ENCODE results near the gene HECTD4. TPM values are rescaled to one million over a fixed set of nuclear protein-coding genes. Genes with fewer than 3 reads are reported as not detected.

HECTD4 gene
- total RNA-seq, 1 experiment from 2014 or later, result 30.0 TPM

- peaks cover 36% of the 10 kb centered on the region for H3K79me2 ChIP-seq (ENCODE audit: insufficient read depth, low read length)
Observed at GRCh38 chr12:112424126-112424525, 41.9 kb upstream of the HECTD4 start.

More at GRCh38 chr12:112424126-112424525, 41.9 kb upstream of the HECTD4 start:
- Mint-ChIP-seq H3K27me3 (ENCODE audit: low read depth) (no peaks in the 10 kb centered on the region), H3K4me3 (no peak overlapping the region), H3K9me3 (no peaks in the 10 kb centered on the region), H3K27ac (peak overlapping the region in 2 of 3 experiments; percentile 17 to 34; a peak in 4 of 7 replicates), H3K4me1 (peaks cover 10 to 13% of the 10 kb centered on the region in 2 experiments; a peak in 2 of 4 replicates), H3K36me3 (ENCODE audit: insufficient read depth in 1 of 3, low read depth in 3 of 3) (peaks cover 3 to 11% (median 10%) of the 10 kb centered on the region in 3 experiments; a peak in 5 of 7 replicates)
- Histone ChIP-seq H3K27me3 (ENCODE audit: insufficient read depth, low read length) (no peaks in the 10 kb centered on the region), H3K9ac (ENCODE audit: extremely low read depth, insufficient read length, low read length) (no peak overlapping the region), H3K23ac (ENCODE audit: insufficient read length, low read depth, low read length) (no peak overlapping the region), H2AK5ac (ENCODE audit: insufficient read length, low read length) (no peak overlapping the region), H4K5ac (ENCODE audit: insufficient read length, low read depth, low read length) (no peak overlapping the region), H3K27ac (ENCODE audit: insufficient read length, low read depth, low read length) (no peak overlapping the region), H3K9me3 (ENCODE audit: control insufficient read depth, low read depth, low read length) (no peaks in the 10 kb centered on the region), H4K8ac (replicated peaks; ENCODE audit: insufficient read length, low read depth, low read length) (no peak overlapping the region), H3K18ac (ENCODE audit: insufficient read length, low read depth, low read length) (no peak overlapping the region), H2BK15ac (ENCODE audit: low read depth, low read length) (no peak overlapping the region), H3K4me2 (ENCODE audit: insufficient read depth, insufficient read length, low read length) (no peak overlapping the region), H2BK12ac (ENCODE audit: insufficient read length, low read depth, low read length) (no peak overlapping the region), H3T11ph (ENCODE audit: low read length) (no peak overlapping the region), H3K79me1 (ENCODE audit: insufficient read depth, low read depth, low read length, poor library complexity, severe bottlenecking) (peaks cover 14% of the 10 kb centered on the region), H2BK120ac (ENCODE audit: low read depth, low read length, poor library complexity, severe bottlenecking) (no peak overlapping the region), H3K4ac (ENCODE audit: low read depth, low read length) (no peak overlapping the region), H2BK5ac (ENCODE audit: insufficient read length, low read length) (no peak overlapping the region), H3K56ac (ENCODE audit: insufficient read length, low read depth, low read length) (no peak overlapping the region), H3K14ac (ENCODE audit: insufficient read depth, low read length) (no peak overlapping the region), H4K20me1 (ENCODE audit: control insufficient read depth, insufficient read depth, insufficient read length) (peaks cover 2% of the 10 kb centered on the region), H3K4me1 (ENCODE audit: insufficient read depth, low read length) (no peaks in the 10 kb centered on the region), H2AFZ (ENCODE audit: low read length) (no peak overlapping the region), H4K91ac (ENCODE audit: insufficient read length, low read depth, low read length) (no peak overlapping the region), H3K23me2 (ENCODE audit: insufficient read length, low read depth, low read length, poor library complexity, severe bottlenecking) (peaks cover 3% of the 10 kb centered on the region), H2BK20ac (ENCODE audit: low read depth, low read length, poor library complexity, severe bottlenecking) (no peak overlapping the region)
- TF ChIP-seq, protein P1, sequence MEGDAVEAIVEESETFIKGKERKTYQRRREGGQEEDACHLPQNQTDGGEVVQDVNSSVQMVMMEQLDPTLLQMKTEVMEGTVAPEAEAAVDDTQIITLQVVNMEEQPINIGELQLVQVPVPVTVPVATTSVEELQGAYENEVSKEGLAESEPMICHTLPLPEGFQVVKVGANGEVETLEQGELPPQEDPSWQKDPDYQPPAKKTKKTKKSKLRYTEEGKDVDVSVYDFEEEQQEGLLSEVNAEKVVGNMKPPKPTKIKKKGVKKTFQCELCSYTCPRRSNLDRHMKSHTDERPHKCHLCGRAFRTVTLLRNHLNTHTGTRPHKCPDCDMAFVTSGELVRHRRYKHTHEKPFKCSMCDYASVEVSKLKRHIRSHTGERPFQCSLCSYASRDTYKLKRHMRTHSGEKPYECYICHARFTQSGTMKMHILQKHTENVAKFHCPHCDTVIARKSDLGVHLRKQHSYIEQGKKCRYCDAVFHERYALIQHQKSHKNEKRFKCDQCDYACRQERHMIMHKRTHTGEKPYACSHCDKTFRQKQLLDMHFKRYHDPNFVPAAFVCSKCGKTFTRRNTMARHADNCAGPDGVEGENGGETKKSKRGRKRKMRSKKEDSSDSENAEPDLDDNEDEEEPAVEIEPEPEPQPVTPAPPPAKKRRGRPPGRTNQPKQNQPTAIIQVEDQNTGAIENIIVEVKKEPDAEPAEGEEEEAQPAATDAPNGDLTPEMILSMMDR (conservative IDR thresholded peaks at IDR 0.05), result no peak
- no CpG with 5 or more reads among the region's 3 CpGs for WGBS (ENCODE audit: extremely low coverage, insufficient read length, low lambda C conversion rate)
- no peak for DNase-seq

All from H9 (cell line).